HG03196 (cell line): Measurements from ENCODE around the gene CDC27.
"Not testable (repeated sequence)": the region's sequence is repeated elsewhere in the genome, so short reads cannot be mapped to it uniquely, and the experiment has no call there.

Experiments used
- ATAC-seq: cut with Tn5 transposase; IDR thresholded peaks from one replicate; pipeline ENCODE4 v1.9.1; 2021; ENCODE audit not compliant: unreplicated experiment

The CDC27 gene

DNA sequence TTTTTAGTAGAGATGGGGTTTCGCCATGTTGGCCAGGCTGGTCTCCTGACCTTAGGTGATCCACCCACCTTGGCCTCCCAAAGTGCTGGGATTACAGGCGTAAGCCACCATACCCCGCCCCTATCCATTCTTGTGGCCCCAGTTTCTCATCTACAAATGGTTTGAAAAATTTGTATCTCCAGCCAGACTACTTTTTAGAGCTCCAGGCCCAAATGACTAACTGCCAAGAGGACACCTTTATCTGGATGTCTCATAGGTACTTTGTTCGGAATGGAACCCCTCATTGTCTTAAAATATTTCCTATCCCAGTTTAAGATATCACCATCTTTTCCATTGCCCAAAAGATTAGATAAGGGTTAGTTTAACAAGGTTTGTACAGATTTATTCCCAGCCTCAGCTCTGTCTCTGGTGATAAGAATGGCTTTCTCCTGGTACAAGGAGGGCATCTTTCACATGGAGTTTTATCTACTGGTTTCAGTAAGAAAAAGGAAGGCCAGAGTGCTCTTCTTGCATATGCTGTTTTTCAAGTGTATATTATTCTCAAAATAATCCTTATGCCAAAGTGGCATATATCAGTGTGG, 4.9 kb upstream of the CDC27 start:
- ATAC-seq, result no peak

DNA sequence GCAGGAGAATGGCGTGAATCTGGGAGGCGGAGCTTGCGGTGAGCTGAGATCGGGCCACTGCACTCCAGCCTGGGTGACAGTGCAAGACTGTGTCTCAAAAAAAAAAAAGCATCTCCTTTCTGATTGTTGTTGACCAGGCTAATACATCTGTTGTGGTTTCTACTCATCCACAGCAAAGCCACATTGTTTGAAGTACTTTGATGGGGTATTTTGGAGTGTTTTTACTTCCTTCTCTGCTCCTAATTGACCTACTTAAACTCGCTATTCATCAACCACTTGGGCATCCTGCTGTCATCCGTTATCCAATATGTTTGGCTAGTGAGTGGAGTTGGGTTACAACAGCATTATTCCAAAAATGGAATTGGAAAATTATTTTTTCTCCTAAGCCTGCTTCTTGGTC, 3.5 kb upstream of the CDC27 start:
- ATAC-seq, result no peak

DNA sequence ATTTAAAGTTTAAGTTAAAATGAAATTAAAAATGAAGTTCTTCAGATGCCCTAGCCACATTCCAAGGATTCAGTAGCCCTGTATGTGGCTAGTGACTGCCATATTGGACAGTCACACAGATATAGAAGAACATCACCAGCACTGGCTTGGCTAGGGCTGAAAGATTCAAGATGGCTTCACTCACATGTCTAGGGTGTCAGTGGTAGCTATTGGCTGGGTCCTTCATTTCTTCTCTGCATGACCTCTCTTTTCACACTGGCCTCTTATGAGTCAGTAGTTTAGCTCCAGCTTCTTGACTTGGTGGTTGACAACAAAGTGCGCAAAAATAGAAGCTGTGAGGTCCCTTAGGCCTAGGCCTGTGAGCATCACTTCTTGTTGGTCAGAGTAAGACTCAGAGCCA, 1.7 kb upstream of the CDC27 start:
- ATAC-seq, result no peak

DNA sequence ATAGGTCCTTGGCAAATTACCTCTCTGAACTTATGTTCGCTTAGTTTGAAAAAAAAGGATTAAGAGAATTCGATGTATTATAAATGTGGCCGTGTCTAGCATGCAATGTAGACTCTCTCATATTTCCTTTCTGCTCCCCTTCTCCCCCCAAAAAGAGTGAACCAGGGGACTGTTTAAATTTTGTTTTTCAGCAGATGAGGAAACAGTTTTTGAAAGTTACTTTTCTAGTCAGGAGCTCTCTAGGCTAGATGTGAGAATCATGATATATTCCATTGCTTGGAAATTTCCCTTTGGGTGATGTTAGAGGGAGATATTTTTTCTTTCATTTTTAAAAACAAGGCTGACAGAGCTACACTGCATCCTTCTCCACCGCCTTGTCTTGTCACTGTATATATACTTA, 1.1 kb upstream of the CDC27 start:
- no peak for ATAC-seq

DNA sequence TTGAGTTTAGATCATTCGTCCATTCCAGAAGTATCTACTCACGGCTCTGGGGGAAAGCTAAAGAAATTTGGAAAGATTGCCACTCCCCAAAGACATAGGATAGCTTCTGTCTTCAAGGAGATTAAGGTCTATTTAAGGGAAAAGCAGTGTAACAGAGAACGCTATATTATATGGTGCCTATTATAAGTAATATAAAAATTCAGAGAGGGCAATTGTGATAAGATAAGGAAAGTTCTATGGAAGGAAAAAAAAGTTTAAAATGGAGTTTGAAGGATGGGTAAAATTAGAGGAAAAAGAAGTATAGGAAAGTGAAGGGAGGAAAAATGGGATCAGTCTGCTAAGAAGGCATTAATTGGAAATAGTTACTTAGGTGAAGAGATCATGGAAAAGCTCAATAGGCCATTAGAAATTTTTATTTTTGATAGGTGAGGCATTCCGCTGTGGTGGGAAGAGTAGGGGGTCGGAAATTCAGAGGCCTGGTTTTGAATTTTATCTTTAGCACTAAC, 690 bp upstream of the CDC27 start:
- no peak for ATAC-seq

DNA sequence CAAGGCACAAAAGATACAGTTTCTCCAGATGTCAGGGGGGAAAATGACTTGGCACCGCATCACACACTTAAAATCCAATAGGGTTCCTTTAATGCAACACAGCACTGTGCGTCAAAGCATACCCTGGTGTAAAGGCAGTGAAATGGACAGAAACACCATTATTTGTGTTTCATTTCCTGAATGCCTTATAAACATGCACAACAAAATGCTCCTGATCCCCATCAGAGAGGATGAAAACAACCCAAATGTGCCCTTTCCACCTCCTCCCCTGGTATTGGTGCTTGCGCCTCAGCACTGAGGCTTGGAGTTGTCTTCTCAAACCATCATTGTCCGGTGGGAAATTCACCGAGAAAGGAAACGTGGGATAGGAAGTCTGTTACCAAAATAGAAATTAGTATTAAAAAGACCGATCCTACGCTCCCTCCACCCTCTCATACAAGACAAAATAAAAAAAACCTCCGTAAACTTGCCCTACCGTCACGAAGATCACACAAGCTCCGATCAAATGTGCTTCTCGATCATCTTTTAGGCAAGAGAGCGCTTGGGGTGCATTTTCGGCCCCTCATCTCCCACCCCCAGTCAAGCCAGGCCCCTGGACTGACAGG, 722 bp downstream of the CDC27 start:
- ATAC-seq, result no peak

DNA sequence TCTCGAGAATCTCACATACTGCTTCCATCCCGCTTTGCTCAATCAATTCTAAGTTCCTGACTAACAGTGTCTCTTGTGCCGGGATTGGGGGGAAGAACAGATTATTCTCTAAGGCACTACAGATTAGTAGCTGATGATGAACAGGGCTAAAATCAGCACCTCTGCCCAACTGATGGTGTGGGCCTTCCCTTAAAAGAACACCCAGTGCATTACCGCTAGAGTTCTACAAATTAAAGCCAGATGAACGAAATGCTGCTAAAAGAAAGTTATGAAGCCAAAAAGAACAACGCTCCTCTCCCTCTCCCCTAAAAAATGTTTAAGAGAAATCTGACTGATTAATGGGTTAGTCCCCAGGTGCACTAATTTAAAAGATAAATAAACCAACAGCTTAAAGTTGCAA, 4.4 kb downstream of the CDC27 start:
- ATAC-seq, result no peak

DNA sequence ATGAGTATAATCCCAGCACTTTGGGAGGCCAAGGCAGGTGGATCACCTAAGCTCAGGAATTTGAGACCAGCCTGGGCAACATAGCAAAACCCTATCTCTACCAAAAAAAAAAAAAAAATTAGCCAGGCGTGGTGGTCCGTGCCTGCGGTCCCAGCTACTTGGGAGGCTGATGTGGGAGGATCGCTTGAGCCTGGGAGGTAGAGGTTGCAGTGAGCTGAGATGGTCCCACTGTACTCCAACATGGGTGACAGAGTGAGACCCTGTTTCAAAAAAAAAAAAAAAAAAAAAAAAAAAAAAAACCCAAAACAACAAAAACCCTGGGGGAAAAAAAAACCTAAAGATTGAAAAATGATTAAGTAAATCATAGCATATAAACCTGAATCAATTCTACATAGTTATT, 8.1 kb downstream of the CDC27 start:
- ATAC-seq, result not testable (repeated sequence)

DNA sequence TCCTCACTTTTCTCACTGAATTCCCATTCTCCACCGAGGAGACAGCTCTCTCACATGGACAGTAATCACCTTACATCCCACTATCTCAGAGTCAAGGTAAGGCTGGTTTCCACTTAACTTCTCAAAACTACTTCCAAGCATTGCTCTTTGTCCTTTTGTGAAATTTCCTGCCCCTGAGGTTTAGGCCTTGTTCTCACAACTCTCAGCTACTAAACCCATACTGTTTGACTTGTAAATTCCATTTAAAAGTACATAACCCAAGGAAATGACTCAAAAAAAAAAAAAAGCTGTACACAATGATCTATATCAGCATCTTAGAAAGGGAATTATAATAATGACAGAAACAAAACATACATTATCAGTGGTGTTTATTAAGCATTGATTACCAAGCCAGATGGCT, 8.8 kb downstream of the CDC27 start:
- ATAC-seq, result no peak

DNA sequence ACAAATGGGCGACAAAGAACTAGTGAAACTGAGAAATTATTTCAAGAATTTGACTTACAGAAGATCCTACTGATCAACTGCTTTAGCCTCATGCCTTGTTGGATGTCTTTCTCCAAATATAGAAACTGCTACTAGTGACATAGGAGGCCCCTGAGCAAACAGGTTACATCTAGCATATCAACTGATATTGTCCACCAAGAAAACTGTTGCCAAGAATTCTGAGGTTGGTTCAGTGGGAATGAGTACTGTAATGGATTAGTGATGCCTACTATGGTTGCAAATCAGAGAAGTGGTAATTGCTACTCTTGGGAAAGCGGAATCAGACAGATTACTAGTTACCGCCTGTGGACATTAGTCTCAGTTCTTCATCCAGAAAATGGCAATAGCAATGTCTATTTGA, 10.0 kb downstream of the CDC27 start:
- ATAC-seq, result no peak

DNA sequence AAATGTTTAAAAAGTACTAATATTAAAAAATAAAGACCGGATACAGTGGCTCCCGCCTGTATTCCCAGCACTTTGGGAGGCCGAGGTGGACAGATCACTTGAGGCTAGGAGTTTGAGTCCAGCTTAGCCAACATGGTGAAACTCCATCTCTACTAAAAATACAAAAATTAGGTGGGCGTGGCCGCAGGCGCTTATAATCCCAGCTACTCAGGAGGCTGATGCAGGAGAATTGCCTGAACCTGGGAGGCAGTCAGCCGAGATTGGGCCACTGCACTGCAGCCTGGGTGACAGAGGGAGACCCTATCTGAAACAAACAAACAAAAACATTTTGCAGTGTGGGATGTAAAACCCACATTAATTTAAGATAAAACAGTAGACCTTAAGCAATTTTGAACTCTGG, 11.8 kb downstream of the CDC27 start:
- no peak for ATAC-seq

DNA sequence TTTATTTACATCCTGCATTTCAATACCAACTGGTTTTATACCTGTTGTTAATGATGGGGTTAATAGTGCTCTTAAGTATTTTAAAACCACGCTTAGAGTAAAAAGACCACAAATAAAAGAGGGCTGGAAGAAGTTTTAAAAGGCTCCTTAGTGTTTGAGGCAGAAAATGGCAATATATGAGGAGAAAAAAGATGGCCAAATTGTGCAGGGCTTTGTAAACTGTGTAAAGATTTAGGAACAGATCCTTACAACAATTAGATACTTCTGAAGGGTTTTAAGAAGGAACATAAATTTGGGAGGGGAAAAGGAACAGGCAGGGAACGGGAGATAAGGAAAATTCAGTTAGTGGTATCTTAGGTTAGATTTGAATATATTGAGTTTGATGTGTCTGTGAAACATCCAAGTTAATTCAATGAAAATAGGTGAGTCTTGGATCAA, 12.7 kb downstream of the CDC27 start:
- no peak for ATAC-seq

DNA sequence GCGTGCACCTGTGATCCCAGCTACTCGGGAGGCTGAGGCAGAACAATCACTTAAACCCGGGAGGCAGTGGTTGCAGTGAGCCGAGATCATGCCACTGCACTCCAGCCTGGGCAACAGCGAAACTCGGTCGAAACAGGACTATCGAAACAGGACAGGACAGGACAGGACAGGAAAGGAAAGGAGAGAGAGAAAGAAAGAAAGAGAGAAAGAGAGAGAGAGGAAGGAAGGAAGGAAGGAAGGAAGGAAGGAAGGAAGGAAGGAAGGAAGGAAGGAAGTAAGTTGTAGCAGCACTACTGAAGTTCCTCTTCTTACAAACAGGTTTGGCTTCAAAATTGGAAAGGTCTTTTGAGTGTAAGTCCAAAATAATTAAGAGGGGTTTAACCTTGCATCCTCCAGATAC, 14.3 kb downstream of the CDC27 start:
- not testable (repeated sequence) for ATAC-seq

DNA sequence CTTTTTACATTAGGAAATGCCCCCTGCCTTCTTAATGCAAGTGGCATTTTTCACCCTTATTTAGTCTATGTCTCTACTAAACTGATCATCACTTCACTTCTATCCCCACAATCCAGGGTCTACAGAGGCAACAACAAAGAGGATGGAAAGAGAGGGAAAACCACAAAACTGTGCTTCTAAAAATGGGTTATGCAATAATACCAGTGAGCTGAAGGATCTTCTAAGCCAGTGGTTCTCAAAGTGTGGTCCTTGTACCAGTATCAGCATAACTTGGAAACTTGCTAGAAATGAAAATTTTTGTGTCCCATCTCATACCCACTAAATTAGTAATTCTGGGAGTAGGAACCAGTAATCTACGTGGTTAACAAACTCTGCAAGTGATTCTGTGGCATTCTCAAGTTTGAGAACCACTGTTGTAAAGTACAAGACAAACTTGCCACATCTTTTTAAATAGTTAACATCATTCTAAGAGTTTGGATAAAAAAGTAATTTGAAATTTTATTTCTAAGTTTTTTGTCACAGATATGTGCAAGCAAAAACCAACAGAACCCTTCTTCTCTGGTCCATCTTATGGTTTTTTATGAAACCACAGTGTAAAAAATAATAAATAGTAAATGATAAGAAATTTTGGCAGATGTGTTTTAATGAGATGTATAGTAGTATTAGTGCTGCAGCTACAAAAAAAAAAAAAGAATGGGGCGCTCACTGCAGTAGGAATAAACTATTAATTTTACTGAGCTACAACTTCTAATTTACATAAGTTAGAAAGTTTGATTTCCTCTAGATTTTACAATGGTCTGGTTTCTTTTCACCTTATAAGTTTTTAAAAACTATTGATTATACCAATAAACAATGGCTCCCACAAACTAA, 16.2 kb downstream of the CDC27 start:
- no peak for ATAC-seq

DNA sequence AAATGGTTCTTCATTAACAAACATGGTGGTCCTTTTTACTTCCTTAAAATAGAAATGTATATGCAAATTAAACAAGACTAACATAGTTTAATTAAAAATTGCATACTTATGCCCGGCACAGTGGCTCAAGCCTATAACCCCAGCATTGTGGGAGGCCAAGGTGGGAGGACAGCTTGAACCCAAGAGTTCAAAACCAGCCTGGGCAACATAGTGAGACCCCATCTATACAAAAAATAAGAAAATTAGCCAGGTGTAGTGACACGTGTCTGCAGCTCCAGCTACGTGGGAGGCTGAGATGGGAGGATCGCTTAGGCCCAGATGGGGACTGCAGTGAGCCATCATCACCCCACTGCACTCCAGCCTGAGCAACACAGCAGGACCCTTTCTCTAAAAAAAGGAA, 18.4 kb downstream of the CDC27 start:
- ATAC-seq, result no peak

DNA sequence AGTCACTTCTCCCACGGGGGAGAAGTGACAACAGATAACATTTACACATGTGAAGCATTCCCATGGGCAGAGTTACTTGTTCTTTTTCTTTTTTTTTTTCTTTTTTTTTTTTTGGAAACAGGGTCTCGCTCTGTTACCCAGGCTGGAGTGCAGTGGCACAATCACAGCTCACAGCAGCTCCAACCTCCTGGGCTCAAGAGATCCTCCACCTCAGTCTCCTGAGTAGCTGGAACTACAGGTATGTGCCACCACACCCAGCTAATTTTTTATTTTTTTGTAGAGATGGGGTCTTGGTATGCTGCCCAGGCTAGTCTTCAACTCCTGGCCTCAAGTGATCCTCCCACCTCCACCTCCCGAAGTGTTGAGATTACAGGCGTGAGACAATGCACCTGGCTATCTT, 20.2 kb downstream of the CDC27 start:
- not testable (repeated sequence) for ATAC-seq

DNA sequence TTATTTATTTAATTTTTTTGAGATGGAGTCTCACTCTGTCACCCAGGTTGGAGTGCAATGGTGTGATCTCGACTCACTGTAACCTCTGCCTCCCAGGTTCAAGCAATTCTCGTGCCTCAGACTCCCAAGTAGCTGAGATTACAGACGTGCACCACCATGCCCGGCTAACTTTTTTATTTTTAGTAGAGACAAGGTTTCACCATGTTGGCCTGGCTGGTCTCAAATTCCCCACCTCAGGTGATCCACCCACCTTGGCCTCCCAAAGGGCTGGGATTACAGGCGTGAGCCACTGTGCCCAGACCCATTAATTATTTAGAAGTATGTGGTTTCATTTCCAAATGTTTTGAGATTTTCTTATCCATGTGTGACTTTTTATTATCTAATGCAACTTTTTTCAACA, 22.2 kb downstream of the CDC27 start:
- not testable (repeated sequence) for ATAC-seq

DNA sequence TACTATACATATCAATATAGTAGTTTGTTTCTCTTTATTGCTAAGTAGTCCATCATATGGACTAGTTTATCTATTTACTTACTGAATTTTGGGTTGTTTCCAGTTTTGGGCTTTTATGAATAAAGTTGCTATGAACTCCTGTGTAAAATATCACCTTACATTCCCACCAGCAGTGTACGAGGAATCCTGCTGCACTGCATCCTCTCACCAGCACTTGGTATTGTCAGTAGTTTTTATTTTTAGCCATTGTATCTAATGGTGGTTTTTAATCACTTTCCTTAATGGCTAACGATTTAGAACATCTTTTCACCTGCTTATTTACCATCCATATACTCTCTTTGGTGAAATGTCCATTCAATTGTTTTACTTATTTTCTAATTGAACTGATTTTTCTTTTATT, 24.0 kb downstream of the CDC27 start:
- no peak for ATAC-seq

DNA sequence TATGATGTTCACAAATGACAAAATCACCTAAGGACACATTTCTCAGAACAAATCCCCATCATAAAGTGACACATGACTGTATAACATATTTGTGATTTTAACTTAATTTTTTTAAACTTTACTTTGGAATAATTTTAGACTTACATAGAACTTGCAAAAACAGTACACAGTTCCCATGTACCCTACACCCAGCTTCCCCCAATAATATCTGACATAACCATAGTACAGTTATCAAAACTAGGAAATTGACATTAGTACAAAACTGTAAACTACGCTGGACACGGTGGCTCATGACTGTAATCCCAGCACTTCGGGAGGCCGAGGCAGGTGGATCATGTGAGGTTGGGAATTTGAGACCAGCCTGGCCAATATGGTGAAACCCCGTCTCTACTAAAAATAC, 24.8 kb downstream of the CDC27 start:
- no peak for ATAC-seq

DNA sequence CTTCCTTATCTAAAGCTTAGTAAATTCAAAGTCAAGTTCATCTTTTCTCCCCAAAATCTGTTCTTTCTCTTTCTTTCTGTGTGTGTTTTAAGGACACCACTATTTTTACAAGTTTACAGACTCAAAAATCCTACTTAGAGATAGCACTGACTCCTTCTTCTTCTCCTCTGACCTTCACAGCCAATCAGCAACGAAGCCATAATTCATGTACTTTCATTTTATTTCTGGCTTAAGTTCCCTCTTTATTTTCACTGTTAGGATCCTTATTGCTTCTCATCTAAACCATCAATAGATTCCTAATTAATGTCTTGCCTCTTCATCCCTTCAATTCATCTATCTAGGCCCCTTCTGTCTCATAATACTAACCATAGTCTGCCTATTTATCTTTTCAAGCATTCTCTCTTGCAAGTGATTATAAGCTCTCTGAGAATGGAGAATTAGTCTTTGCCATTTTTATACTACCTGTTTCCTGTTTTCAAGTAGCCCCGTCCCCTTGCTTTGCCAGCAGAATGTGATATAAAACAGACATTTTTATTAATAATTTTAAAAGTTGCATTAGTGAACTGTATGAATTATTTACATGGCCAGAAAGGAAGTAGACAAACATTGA, 27.0 kb downstream of the CDC27 start:
- ATAC-seq, result no peak

DNA sequence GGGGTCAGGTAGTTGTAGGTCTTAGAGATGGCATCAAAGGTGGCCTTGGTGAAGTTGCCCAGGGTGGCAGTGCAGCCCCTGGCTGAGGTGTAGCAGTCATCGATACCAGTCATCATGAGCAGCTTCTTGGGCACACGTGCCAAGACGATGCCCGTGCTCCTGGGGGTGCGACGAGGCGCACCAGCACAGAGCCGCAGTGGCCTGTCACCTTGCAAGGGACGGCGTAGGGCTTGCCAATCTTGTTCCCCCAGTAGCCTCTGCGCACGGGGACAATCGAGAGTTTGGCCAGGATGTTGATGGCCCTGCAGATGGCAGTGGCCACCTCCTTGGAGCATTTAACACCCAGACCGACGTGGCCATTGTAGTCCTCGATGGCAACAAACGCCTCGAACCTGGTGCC, 29.8 kb downstream of the CDC27 start:
- ATAC-seq, result no peak

DNA sequence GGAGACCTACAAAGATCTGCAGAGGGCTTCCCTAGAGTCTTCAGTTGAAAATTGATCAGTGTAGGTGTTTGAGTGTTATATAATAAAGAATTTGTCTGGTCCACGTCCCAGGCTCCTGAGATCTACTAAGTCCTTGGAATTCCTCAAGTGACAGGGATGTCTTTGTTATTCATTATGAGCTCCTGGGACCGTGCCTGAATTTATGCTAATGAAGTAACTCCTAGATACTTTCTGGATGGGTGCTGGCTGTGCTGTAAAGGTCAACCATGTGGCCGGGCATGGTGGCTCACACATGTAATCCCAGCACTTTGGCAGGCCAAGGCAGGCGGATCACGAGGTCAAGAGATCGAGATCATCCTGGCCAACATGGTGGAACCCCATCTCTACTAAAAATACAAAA, 43.7 kb downstream of the CDC27 start:
- no peak for ATAC-seq
